LNCaP clone FGC (cell line): ENCODE results near the gene GMDS.

Experiments
- DNase-seq: peaks from one replicate; pipeline ENCODE4 v3.0.0-alpha.2; 2011; ENCODE audit warnings: low read depth
- H3K4me3 ChIP-seq: 2 replicates; pipeline ENCODE4 v1.5.1; 2011; ENCODE audit warnings: mild to moderate bottlenecking, low read depth, low read length, control low read depth
- TF ChIP-seq, protein P1 (sequence below): IDR thresholded peaks from 2 replicates; pipeline ENCODE4 v1.5.1; 2012; ENCODE audit warnings: mild to moderate bottlenecking; ENCODE audit not compliant: control insufficient read depth, insufficient read depth; ENCODE audit errors: extremely low read depth

GMDS gene

DNA sequence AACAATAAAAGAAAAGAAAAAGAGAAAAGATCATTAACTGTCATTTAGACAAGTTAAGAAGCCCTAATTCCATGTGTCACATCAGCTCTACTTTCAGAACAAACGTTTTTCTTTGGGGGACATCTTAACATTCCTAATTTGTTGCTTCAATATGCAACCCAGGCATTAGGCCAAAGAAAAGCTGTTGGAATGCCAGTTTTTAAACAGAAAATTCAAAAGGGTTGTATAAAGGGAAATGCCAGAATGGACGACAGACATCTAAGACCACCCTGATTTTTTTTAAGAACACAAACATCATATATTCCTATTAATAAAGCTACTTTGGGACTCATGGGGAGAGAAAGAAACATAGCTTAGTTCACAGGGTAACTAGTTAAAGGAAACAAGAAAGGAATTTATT is 315.0 kb downstream of the GMDS start:
- TF ChIP-seq, protein P1, sequence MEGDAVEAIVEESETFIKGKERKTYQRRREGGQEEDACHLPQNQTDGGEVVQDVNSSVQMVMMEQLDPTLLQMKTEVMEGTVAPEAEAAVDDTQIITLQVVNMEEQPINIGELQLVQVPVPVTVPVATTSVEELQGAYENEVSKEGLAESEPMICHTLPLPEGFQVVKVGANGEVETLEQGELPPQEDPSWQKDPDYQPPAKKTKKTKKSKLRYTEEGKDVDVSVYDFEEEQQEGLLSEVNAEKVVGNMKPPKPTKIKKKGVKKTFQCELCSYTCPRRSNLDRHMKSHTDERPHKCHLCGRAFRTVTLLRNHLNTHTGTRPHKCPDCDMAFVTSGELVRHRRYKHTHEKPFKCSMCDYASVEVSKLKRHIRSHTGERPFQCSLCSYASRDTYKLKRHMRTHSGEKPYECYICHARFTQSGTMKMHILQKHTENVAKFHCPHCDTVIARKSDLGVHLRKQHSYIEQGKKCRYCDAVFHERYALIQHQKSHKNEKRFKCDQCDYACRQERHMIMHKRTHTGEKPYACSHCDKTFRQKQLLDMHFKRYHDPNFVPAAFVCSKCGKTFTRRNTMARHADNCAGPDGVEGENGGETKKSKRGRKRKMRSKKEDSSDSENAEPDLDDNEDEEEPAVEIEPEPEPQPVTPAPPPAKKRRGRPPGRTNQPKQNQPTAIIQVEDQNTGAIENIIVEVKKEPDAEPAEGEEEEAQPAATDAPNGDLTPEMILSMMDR = no peak
- no peak overlapping the region for H3K4me3 ChIP-seq
- no peak for DNase-seq

DNA sequence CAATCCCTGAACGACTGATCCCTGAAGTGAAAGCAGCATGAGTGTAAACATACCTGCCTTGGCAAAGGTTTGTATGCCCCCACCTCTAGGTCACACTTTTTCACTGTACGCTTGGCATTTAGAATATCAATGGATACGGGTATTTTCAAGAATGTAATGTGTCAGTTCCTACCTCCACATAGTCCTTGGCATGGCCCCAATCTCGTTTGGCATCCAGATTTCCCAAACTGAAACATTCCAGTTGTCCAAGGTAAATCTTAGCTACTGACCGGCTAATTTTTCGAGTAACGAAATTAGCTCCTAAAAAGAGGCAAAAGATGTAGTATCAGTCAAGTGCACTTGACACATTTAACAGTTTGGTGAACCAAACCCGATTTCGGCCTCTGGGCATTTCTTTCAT is 315.5 kb downstream of the GMDS start:
- no peak overlapping the region for H3K4me3 ChIP-seq
- TF ChIP-seq, protein P1 = no peak
- no peak for DNase-seq

DNA sequence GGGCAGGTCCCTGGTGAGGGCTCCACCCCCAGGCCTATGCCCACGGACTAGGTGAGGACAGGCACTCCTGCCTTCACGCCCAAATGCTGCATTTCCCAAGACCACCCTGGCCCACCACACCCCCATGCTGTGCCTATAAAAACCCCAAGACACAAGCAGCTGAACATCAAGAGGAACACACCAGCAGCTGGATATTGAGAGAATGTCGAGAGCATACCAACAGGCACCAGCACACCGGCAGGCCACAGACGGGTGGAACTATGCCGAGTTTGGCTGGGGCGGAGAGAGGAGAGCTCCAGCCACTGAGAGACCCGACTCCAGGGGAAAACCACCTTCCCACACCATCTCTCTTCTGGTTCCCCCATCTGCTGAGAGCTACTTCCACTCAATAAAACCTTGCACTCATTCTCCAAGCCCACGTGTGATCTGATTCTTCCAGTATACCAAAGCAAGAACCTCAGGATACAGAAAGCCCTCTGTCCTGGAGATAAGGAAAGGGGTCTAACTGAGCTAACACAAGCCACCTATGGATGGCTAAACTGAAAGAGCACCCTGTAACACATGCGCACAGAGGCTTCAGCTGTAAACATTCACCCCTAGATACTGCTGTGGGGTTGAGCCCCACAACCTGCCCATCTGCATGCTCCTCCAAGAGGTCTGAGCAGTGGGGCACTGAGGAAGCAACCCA is 319.5 kb downstream of the GMDS start:
- DNase-seq = no peak
- H3K4me3 ChIP-seq = no peak overlapping the region
- TF ChIP-seq, protein P1 = no peak

DNA sequence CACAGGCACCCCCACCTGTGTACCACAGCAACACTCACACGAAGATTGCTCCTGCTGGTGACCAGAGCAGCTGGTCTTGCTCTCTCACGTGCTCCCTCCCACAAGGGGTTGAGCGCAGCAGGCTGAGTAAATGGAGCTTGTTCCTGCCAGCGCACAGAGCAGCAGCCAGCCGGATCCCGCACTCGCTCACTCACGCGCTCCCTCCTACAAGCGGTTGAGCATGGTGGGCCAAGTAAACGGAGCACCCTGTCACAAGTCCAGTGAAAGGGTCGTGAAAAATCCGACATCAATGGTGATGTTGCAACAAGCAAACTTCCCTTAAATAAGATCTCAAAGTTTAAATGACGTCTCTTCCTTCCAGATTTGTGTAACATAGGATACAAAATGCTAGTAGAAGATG is 322.0 kb downstream of the GMDS start:
- TF ChIP-seq, protein P1 = no peak
- no peak for DNase-seq

DNA sequence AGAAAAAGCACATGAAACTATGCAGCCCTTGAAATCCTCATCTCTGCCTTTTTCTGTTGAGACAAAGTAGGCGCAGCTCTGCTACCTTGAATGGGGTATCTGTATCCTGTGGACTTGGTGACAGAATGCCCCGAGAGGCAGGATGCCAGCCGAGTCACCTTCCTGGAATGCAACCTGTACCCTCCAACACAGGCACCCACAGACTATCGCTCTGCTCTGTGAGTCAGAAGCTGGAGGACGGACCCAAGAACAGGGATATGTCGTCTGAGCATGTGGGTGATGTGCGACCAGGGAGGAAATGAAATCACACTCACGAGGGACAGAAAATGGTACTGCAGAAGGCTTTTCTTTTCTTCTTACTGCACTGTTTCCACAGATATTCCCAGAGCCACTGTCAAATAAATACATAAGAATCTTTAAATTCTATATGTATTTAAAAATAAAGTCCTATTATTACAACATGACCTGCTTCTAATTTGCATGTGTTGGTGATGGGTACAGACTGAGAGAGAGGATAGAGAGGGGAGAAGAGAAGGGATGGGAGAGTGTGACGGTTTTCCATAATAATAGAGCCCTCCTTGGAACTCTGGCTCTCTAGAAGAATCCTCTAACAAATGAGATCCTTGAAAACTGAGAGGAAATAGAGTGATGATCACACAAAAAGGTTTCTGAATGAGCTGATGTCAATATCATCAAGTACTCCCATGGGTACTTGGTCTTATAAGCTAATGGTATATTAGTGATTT is 327.6 kb downstream of the GMDS start:
- DNase-seq = no peak
- no peak overlapping the region for H3K4me3 ChIP-seq
- TF ChIP-seq, protein P1 = no peak

More for the DNA sequence above, 322.0 kb downstream of the GMDS start:
- H3K4me3 ChIP-seq = no peak overlapping the region

DNA sequence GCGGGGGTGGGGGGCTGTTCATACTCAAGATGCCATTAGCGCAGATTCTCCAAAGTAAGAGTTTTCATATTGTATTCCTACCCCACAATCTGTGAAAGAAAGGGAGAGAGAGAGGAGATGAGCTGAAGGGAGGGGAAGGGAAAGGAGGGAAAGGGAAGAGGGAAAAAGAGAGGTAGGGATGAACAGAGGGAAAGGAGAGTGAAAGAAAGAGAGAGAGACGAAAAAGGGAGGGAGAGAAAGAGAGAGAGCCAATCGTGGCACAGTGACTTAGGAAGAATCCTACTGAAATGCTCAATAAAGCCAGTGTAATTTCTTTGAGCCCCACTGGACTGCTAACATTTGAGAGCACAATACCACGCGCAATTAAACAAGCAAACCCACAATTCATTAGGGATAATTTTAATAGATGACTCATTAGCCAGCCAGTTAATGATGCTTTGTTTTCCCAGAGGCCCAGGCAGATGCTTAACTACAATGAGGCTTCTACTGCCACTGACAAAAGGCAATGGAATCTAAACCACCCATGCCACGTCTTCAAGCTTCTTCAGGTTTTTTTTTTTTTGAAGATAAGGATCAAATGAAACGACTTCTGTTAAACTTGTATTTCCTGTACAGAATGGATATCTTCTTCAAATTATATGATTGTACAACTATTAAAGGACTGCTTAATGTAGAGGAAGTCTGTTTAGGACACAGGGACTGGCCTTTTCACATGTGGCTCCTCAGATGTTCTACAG is 328.9 kb downstream of the GMDS start:
- DNase-seq = no peak
- H3K4me3 ChIP-seq = no peak overlapping the region
- TF ChIP-seq, protein P1 = no peak
